Measurements from ENCODE around the gene NPTXR.

Gene NPTXR

DNA sequence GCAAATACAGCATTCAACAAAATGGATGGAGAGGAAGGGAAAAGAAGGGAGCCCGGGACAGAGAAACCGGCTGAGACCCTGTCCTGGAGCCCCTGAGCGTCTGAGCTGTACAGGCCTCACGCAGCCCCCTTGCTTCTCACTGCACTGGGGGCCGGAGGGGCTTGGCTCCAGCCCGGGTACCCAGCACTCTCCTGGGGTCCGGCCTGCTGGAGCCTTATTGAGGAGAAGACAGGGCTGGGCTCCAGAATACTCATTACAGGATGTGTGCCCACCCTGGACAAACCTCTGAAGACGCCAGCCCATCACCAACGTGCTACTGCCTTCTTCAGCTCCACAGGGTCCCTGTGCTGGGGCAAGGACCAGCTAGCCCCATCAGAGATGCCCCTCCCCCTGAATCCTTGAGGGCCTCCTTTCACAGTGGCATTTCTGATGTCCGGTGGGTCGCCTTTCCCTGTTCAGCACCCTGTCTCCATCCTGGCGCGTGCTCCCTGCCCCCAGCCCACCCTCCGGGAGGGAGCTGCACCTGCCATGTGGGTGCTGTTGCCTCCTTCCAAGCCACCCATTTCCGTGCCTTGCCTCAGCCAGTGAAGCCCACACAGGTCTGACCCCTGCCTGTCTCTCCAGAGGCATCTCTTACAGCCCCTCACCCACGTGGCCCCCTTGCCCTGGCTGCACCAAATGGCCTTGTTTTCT lies 73.4 kb downstream of the NPTXR start:
- no peak for DNase-seq (ENCODE audit: low read depth in 2 of 2)
